Activated CD8-positive, alpha-beta memory T cell treated with anti-CD3 and anti-CD28 coated beads, Interleukin-2, amount 50 U/mL, for 4 hours (primary cell): ENCODE data around the gene DEFB114.

Source experiments
- DNase-seq: peaks from one replicate; pipeline ENCODE4 v3.0.0-alpha.2; 2020

Gene DEFB114

GRCh38 chr6:49934770-49935169 is 29.2 kb downstream of the DEFB114 start:
- no peak for DNase-seq

- DNase-seq: no peak
These were observed 30.4 kb downstream of the DEFB114 start for GRCh38 chr6:49933526-49933925.

- DNase-seq: no peak
These were observed 34.6 kb downstream of the DEFB114 start for GRCh38 chr6:49929340-49929739.

DNA sequence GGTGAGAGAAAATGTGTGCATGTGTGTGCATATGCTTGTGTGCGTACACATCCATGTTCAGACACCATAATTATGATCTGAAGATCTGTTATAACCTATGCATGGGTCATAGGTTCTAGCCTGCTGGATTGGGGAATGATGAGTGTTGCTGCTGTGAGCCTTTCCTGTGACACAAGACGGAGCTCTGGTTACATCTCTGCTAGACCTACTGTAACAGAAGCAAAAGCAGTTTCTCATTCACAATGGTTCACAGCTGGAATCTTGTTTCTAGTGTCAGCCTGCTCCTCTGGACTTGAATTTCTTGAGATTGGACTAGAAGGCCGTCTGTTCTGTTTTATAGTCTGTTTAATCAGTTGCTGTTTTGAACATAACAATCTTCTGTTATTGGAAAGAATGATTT is 40.1 kb downstream of the DEFB114 start:
- DNase-seq: no peak

GRCh38 chr6:49919935-49920644 is 43.9 kb downstream of the DEFB114 start:
- DNase-seq: no peak

GRCh38 chr6:49919261-49919660 is 44.7 kb downstream of the DEFB114 start:
- no peak for DNase-seq

DNA sequence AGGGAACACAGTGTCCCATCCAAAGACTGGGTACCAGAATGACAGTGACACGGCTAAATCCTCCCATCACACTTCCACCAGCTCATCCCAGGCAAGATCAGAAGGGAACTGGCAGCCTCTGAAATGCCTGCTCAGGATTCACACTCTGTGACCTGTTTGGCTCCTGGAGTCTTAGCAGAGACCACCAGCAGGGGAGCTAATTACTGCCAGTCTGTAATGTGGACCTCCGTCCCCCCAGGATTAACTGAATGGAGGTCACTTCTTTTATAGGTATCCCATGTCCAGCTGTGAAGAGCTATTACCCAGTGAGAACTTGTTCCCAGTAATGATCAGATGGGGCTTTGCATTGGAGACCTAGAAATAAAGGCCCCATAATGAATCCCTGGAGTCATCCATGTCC is 45.2 kb downstream of the DEFB114 start:
- DNase-seq: no peak

DNA sequence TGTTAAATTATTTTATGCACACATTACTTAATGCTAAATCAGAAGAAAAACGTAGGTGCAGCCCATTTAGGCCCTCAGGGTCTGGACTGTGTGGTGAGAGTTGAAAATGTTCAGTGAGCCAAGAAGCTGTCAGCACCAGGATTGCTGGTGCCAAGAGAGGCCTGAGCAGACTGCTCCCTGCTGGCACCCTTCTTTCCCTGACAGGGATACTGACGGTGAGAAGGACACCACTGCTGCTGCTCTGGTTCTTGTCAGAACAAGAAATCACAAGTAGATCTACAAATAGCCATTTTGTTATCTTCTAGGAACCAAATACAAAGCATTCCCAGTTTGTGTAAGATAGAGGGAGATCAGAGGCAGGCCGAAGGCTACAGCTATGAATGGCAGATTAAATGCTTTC is 48.9 kb downstream of the DEFB114 start:
- no peak for DNase-seq

GRCh38 chr6:49913636-49914375 is 50.2 kb downstream of the DEFB114 start:
- DNase-seq: no peak

GRCh38 chr6:49912196-49912595 is 51.8 kb downstream of the DEFB114 start:
- DNase-seq: no peak

DNA sequence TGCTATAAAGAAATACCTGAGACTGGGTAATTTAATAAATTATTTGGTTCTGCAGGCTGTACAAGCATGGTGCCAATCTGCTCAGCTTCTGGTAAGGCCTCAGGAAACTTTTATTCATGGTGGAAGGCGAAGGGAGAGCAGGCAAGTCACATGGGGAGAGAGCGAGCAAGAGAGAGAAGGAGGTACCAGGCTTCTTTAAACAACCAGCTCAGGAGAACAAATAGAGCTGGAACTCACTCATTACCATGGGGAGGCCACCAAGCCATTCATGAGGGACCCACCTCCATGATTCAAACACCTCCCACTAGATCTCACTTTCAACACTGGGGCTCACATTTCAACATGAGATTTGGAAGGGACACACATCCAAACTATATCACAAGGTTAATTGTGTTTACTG is 52.7 kb downstream of the DEFB114 start:
- no peak for DNase-seq
